Heart right ventricle (tissue), 16 donors: ENCODE measurements around the gene PPP2R2B. TPM values are rescaled to one million over a fixed set of nuclear protein-coding genes. Genes with fewer than 3 reads are reported as not detected.

Source experiments
- ATAC-seq, 8 donors: fragments of 200-7000 bp; cut with Tn5 transposase; one replicate each; pipeline ENCODE4 v1.9.1; 2020; ENCODE audit warnings: mild to moderate bottlenecking in 8 of 8, moderate library complexity in 8 of 8, moderate number of reproducible peaks in 1 of 8
- DNase-seq, 2 donors: peaks; one replicate each; pipeline ENCODE4 v3.0.0-alpha.2; 2020
- H3K27ac ChIP-seq, 10 donors: fragments of 200-600 bp; sonication (generic) in 2 of 10; one replicate each; pipeline versions ENCODE4 v1.5.0 to v1.8.0; 2020 to 2022; ENCODE audit warnings: mild to moderate bottlenecking in 3 of 10
- H3K27me3 ChIP-seq, 7 donors: fragments of 200-600 bp; one replicate each; pipeline ENCODE4 v1.8.0; 2021 to 2022; ENCODE audit warnings: mild to moderate bottlenecking in 2 of 7
- H3K36me3 ChIP-seq, 9 donors: fragments of 200-600 bp; sonication (generic) in 1 of 9; one replicate each; pipeline versions ENCODE4 v1.5.0 to v1.8.0; 2020 to 2022; ENCODE audit warnings: mild to moderate bottlenecking in 2 of 9
- H3K4me1 ChIP-seq, 9 donors: fragments of 200-600 bp; sonication (generic) in 1 of 9; one replicate each; pipeline versions ENCODE4 v1.5.0 to v1.8.0; 2020 to 2022; ENCODE audit warnings: mild to moderate bottlenecking in 4 of 9
- H3K4me3 ChIP-seq, 10 donors: fragments of 200-600 bp; sonication (generic) in 2 of 10; one replicate each; pipeline versions ENCODE4 v1.5.0 to v1.8.0; 2020 to 2022; ENCODE audit warnings: mild to moderate bottlenecking in 7 of 10, moderate library complexity in 2 of 10
- H3K9me3 ChIP-seq, 11 donors: fragments of 200-600 bp in 10 of 11; sonication (generic) in 2 of 11; one replicate each; pipeline versions ENCODE4 v1.5.0 to v1.8.0; 2013 to 2022; ENCODE audit warnings: mild to moderate bottlenecking in 2 of 11, control low read depth in 1 of 11, moderate library complexity in 1 of 11
- CTCF ChIP-seq, 9 donors: fragments of 200-600 bp; sonication (generic) in 2 of 9; IDR thresholded peaks; one replicate each; pipeline versions ENCODE4 v1.5.0 to v1.8.0; 2021 to 2022; ENCODE audit warnings: antibody characterized with exemption in 9 of 9, mild to moderate bottlenecking in 5 of 9, moderate library complexity in 1 of 9
- WGBS, 2 donors: extraction: QIAGEN DNeasy Blood & Tissue Kit; methylation state at CpG; one replicate each; pipeline ENCODE4 v1.1.7; 2013; ENCODE audit warnings: inconsistent platforms in 1 of 2; 5-methylcytosine and 5-hydroxymethylcytosine counted together
- intact Hi-C, 10 donors: fragments of 100-400 bp; cut with DNase I; formaldehyde crosslinking; loops; one replicate each; pipeline versions ENCODE4 v1.11.1 to v1.14.2; 2022
- polyA plus RNA-seq, 2 donors: library from polyadenylated mRNA; stranded (reverse); fragments of 200-250 nt; gene quantifications; one replicate each; pipeline ENCODE4 v1.2.3, GENCODE V29; 2013
- total RNA-seq, 10 donors: library from RNA; stranded (reverse); fragmentation: NEBNext Ultra II Directional in 3 of 10; extraction: Animal tissue kit (Norgen Biotek cat#: 25700) in 3 of 10; gene quantifications; one replicate each; pipeline versions ENCODE4 v1.2.1 to v1.2.4, GENCODE V29; 2021 to 2023
- donor health status: Arrhythmogenic right ventricular cardiomyopathy.
- donor health status: ischemic (EF 13 %, LVEDD 7.1; RV severe dilation, severe dysfunction).
- donor health status: healthy with polysubstance abuse.
- donor health status: DM: no; HTN: yes; CAD: no.
- donor health status: DM: no; HTN: no; CAD: no.
- donor health status: ischemic (EF 25% LVEDD 6.9; RV normal size, moderate dysfunction).
- donor health status: ischemic (EF 25% LVEDD 5.7; RV mildly dilated, moderate dysfunction).
- donor health status: healthy.
- donor health status: DM: yes; HTN: yes; CAD: no.
- donor health status: Ischemic cardiomyopathy.
- donor health status: ischemic (EF 35%, LVEDD 5.7; RV mildly dilated, moderate dysfunction).
- donor health status: nonischemic (EF 11% LVEDD 7.7; RV severe dilation, severe dysfunction).
- donor health status: DM: yes; HTN: yes; CAD: no.
- donor health status: PGD.
- donor health status: ischemic (EF 29% LVEDD 5.4; RV normal size, mild dysfunction).
- donor health status: nonischemic (EF 23%, LVEDD 6.1; RV moderate dilation, normal function).

PPP2R2B gene
- total and polyA plus RNA-seq, 12 donors, result 0.05 to 1.8 (median 0.57) TPM; not detected in 2

GRCh38 chr5:146672866-146673265 lies 205.7 kb downstream of the PPP2R2B start:
- H3K4me3 ChIP-seq, result no peak overlapping the region
- TF ChIP-seq CTCF (IDR thresholded peaks at IDR 0.05), result no peak
- intact Hi-C loops, result no loop called here
- DNase-seq, result no peak
- no peak overlapping the region for H3K27ac ChIP-seq
- H3K36me3 ChIP-seq, result no peaks in the 10 kb centered on the region
- WGBS, 2 donors, result 79 to 88% methylated on average over 1 of the region's 1 CpG
- no peak for ATAC-seq
- H3K9me3 ChIP-seq, result no peaks in the 10 kb centered on the region
- H3K4me1 ChIP-seq, result no peaks in the 10 kb centered on the region
- peaks cover 0 to 5% (median 0%) of the 10 kb centered on the region in 7 donors for H3K27me3 ChIP-seq

- intact Hi-C loops, result no loop called here
- H3K4me1 ChIP-seq, result no peaks in the 10 kb centered on the region
Measured at GRCh38 chr5:146671561-146672295, 206.8 kb downstream of the PPP2R2B start.

GRCh38 chr5:146669656-146670055 lies 208.9 kb downstream of the PPP2R2B start:
- intact Hi-C loops, result no loop called here
- H3K4me1 ChIP-seq, result no peaks in the 10 kb centered on the region
- DNase-seq, result no peak
- no peak for TF ChIP-seq CTCF (IDR thresholded peaks at IDR 0.05)
- WGBS, 2 donors, result 76% methylated on average over 3 of the region's 3 CpGs
- no peaks in the 10 kb centered on the region for H3K9me3 ChIP-seq
- no peaks in the 10 kb centered on the region for H3K36me3 ChIP-seq
- H3K27me3 ChIP-seq, result no peaks in the 10 kb centered on the region
- no peak overlapping the region for H3K27ac ChIP-seq
- H3K4me3 ChIP-seq, result no peak overlapping the region
- no peak for ATAC-seq

More at GRCh38 chr5:146671561-146672295, 206.8 kb downstream of the PPP2R2B start:
- no peaks in the 10 kb centered on the region for H3K36me3 ChIP-seq
- TF ChIP-seq CTCF (IDR thresholded peaks at IDR 0.05), result no peak
- DNase-seq, result no peak
- H3K27ac ChIP-seq, result no peak overlapping the region
- peaks cover 0 to 3% (median 0%) of the 10 kb centered on the region in 7 donors for H3K27me3 ChIP-seq
- H3K9me3 ChIP-seq, result no peaks in the 10 kb centered on the region
- 69 to 75% methylated on average over 7 of the region's 7 CpGs for WGBS, 2 donors
- no peak for ATAC-seq
- no peak overlapping the region for H3K4me3 ChIP-seq

- TF ChIP-seq CTCF (IDR thresholded peaks at IDR 0.05), result no peak
- no peak overlapping the region for H3K4me3 ChIP-seq
- H3K36me3 ChIP-seq, result no peaks in the 10 kb centered on the region
- no peaks in the 10 kb centered on the region for H3K9me3 ChIP-seq
- H3K27me3 ChIP-seq, result no peaks in the 10 kb centered on the region
- 43 to 57% methylated on average over 4 of the region's 4 CpGs for WGBS, 2 donors
- peak in 6 of 8 donors; percentile 27 to 92 (median 70) for ATAC-seq
- H3K4me1 ChIP-seq, result no peaks in the 10 kb centered on the region
- intact Hi-C loops, result no loop called here
- peak overlapping the region in 4 of 10 donors; percentile 29 to 67 (median 45) for H3K27ac ChIP-seq
- no peak for DNase-seq
Measured at GRCh38 chr5:146667633-146668272, 210.8 kb downstream of the PPP2R2B start.
